HL-60 (cell line): ENCODE measurements around the gene SYCP2.

Source experiments
- DNase-seq, 2 experiments: peaks; one replicate each; pipeline ENCODE4 v3.0.0-alpha.2; 2010 to 2020; ENCODE audit warnings: low read depth in 1 of 2, low spot score in 1 of 2
- H3K27ac ChIP-seq: fragments of 250-450 bp; sonication (Bioruptor Pico); replicated peaks from 2 replicates; pipeline ENCODE4 v1.5.1; 2020; ENCODE audit warnings: mild to moderate bottlenecking, moderate library complexity
- H3K27me3 ChIP-seq: fragments of 250-450 bp; sonication (Bioruptor Pico); 2 replicates; pipeline ENCODE4 v1.5.1; 2021; ENCODE audit warnings: mild to moderate bottlenecking, moderate library complexity; ENCODE audit not compliant: insufficient read depth, poor library complexity, severe bottlenecking
- H3K4me3 ChIP-seq: replicated peaks from 2 replicates; pipeline ENCODE4 v1.5.1; 2011; ENCODE audit warnings: mild to moderate bottlenecking, control low read depth, low read length; ENCODE audit not compliant: insufficient read depth
- GABPA ChIP-seq: IDR thresholded peaks from 2 replicates; pipeline ENCODE4 v1.6.1; 2012; ENCODE audit warnings: low read depth
- POLR2AphosphoS5 ChIP-seq: IDR thresholded peaks from 2 replicates; pipeline ENCODE4 v1.6.1; 2012; ENCODE audit warnings: low read depth
- SPI1 ChIP-seq: IDR thresholded peaks from 2 replicates; pipeline ENCODE4 v1.6.1; 2012; ENCODE audit warnings: low read depth, mild to moderate bottlenecking, borderline replicate concordance
- TF ChIP-seq, protein P1 (sequence below): IDR thresholded peaks from one replicate; pipeline ENCODE4 v1.5.1; 2011; ENCODE audit warnings: low read length, control low read depth, inconsistent platforms; ENCODE audit not compliant: insufficient read depth
- TF ChIP-seq, protein P2 (sequence below): IDR thresholded peaks from 2 replicates; pipeline ENCODE4 v1.6.1; 2012; ENCODE audit warnings: low read depth; ENCODE audit not compliant: insufficient replicate concordance

SYCP2 gene

DNA sequence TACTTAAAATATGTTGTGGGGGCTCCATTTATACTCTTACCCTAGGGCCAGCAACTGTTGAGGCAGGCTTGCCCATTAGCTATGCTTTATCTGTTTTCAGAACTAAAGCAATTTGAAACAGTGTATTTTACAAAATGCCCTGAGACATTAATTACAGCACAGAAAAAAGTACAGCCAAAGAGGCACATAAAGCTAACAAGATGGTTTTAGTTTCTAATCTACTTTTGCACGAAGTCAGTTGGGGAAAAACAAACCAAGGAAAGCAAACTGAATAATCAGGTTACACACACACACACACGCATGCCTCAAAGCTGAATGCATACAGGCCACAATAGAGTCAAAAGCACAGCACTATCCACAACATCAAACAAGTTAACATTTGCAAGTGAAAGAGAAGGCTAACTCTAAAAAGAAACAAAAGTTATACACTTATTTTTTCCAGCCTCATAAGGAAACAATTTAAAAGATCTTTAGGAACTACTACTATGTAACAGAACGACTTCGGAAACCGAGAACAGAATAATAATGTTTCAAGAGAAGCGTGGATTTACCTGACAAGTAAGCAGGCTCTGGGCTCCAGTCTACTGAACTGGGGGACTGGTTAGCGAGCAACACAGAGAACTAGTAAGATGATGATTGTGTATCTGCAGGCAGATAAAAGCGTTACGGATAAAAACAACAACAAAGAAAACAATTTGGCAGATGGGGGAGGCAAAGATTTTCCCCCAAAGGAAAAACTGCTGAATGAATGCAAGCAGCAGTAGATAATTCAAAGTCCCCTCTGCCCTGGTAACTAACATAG, 1.7 kb downstream of the SYCP2 start:
- TF ChIP-seq, protein P1, sequence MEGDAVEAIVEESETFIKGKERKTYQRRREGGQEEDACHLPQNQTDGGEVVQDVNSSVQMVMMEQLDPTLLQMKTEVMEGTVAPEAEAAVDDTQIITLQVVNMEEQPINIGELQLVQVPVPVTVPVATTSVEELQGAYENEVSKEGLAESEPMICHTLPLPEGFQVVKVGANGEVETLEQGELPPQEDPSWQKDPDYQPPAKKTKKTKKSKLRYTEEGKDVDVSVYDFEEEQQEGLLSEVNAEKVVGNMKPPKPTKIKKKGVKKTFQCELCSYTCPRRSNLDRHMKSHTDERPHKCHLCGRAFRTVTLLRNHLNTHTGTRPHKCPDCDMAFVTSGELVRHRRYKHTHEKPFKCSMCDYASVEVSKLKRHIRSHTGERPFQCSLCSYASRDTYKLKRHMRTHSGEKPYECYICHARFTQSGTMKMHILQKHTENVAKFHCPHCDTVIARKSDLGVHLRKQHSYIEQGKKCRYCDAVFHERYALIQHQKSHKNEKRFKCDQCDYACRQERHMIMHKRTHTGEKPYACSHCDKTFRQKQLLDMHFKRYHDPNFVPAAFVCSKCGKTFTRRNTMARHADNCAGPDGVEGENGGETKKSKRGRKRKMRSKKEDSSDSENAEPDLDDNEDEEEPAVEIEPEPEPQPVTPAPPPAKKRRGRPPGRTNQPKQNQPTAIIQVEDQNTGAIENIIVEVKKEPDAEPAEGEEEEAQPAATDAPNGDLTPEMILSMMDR: no peak
- TF ChIP-seq, protein P2, sequence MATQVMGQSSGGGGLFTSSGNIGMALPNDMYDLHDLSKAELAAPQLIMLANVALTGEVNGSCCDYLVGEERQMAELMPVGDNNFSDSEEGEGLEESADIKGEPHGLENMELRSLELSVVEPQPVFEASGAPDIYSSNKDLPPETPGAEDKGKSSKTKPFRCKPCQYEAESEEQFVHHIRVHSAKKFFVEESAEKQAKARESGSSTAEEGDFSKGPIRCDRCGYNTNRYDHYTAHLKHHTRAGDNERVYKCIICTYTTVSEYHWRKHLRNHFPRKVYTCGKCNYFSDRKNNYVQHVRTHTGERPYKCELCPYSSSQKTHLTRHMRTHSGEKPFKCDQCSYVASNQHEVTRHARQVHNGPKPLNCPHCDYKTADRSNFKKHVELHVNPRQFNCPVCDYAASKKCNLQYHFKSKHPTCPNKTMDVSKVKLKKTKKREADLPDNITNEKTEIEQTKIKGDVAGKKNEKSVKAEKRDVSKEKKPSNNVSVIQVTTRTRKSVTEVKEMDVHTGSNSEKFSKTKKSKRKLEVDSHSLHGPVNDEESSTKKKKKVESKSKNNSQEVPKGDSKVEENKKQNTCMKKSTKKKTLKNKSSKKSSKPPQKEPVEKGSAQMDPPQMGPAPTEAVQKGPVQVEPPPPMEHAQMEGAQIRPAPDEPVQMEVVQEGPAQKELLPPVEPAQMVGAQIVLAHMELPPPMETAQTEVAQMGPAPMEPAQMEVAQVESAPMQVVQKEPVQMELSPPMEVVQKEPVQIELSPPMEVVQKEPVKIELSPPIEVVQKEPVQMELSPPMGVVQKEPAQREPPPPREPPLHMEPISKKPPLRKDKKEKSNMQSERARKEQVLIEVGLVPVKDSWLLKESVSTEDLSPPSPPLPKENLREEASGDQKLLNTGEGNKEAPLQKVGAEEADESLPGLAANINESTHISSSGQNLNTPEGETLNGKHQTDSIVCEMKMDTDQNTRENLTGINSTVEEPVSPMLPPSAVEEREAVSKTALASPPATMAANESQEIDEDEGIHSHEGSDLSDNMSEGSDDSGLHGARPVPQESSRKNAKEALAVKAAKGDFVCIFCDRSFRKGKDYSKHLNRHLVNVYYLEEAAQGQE: no peak
- no peak for TF ChIP-seq GABPA
- no peak for TF ChIP-seq SPI1
- no peak for TF ChIP-seq POLR2AphosphoS5
- Histone ChIP-seq H3K27ac (no peak overlapping the region), H3K4me3 (no peak overlapping the region), H3K27me3 (no peaks in the 10 kb centered on the region)
- DNase-seq: no peak

DNA sequence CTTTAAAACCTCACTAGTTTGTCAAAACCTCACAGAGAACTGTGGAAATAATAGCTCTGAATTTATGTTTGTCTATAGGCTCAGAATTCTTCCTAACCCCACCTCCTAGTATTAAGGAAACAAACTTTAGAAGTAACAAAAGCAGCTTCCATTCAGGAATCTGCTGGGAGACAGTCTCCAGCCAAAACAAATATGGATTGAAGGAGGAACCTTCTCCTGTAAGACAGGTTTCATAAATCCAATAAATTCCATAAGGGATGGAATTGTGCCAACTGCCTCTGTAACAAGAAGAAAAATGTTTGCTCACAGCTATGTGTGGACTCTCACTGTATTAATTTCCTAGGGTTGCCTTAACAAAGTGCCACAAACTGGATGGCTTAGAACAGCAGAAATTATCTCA, 7.5 kb downstream of the SYCP2 start:
- no peak overlapping the region for H3K27ac ChIP-seq
- no peak overlapping the region for H3K4me3 ChIP-seq
- H3K27me3 ChIP-seq: no peaks in the 10 kb centered on the region
- TF ChIP-seq SPI1: no peak
- DNase-seq: no peak

DNA sequence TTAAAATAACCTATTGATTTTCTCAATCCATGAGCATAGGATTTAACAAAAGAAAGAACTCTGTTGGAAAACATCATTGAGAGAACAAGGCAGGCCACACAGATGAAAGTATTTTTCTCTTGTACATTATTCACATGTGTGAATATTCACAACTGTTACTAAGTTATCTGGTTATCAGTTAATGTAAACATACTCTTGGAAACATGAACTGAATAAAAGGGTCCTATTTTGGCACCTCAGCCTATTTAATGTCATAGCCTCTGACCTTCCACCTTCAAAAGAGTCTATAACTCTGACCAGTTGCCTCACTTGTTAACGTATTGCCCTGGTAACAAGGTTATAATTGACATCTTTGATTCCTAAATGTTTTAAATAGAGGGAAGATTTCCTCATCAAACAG, 8.1 kb downstream of the SYCP2 start:
- TF ChIP-seq, protein P2: no peak
- TF ChIP-seq GABPA (no peak), SPI1 (no peak)
- TF ChIP-seq, protein P1: no peak
- Histone ChIP-seq H3K27me3 (no peaks in the 10 kb centered on the region), H3K4me3 (no peak overlapping the region), H3K27ac (no peak overlapping the region)
- DNase-seq: no peak

DNA sequence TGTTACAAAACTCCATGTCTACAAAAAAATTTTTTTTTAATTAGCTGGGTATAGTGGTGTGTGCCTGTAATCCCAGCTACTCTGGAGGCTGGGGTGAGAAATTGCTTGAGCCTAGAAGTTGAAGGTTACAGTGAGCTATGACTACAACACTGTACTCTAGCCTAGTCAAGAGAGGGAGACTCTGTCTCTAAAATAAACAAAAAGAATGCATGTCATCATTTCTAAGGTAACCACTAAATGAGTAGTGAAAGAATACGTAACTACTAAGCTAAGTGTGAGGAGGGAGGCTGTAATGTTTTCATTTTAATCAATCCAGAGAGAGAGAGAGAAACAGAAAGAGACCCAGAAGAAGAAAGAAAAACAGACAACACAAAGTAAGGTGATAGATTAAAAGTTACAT, 9.9 kb downstream of the SYCP2 start:
- TF ChIP-seq POLR2AphosphoS5 (no peak), GABPA (no peak), SPI1 (no peak)
- TF ChIP-seq, protein P2: no peak
- TF ChIP-seq, protein P1: no peak
- H3K27ac ChIP-seq: no peak overlapping the region
- no peak overlapping the region for H3K4me3 ChIP-seq
- DNase-seq: no peak
- H3K27me3 ChIP-seq: no peaks in the 10 kb centered on the region
